HG03442 (cell line): ENCODE measurements around the gene NRXN3.

Experiments
- ATAC-seq: cut with Tn5 transposase; IDR thresholded peaks from one replicate; pipeline ENCODE4 v1.9.1; 2021; ENCODE audit warnings: mild to moderate bottlenecking, moderate library complexity; ENCODE audit not compliant: unreplicated experiment

NRXN3 gene

GRCh38 chr14:79630288-79630960 is 1460.3 kb downstream of the NRXN3 start:
- ATAC-seq, result no peak

DNA sequence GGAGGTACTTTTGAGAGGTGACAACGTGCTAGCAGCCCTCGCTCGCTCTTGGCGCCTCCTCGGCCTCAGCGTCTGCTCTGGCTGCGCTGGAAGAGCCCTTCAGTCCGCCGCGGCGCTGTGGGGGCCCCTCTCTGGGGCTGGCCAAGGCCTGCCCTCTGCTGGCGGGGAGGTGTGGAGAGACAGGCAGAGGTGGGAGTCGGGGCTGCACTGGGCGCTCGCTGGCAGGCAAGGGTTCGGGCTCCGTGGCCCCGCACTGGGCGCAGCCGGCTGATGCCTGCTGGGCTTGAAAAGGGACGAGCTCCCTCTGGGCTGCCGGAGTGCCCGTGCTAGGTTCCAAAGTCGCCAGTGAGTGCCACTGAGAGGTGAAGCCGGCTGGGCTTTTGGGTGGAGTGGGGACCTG is 1461.1 kb downstream of the NRXN3 start:
- no peak for ATAC-seq

- no peak for ATAC-seq
Observed at GRCh38 chr14:79638672-79639266, 1468.6 kb downstream of the NRXN3 start.

DNA sequence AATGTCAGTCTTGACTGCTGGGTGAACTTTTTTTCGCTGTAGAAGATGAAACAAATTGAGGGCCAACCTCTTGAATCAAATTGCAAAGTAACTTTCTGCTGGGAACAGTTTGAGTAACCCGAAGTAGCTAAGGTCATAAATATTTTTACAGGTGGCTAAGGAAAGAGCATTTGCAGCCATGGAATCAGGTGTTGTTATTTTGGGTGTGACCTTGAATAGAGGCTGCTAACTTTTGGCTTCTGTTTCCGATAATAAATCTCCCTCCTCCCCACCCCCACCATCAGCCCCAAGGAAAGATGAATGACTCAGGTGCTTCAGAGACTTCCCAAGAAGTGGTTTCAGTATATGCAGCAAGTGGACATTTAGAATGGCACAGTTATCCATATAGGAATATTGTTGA is 1469.4 kb downstream of the NRXN3 start:
- no peak for ATAC-seq

GRCh38 chr14:79641371-79641770 is 1471.2 kb downstream of the NRXN3 start:
- ATAC-seq, result no peak

GRCh38 chr14:79643132-79643531 is 1473.0 kb downstream of the NRXN3 start:
- no peak for ATAC-seq

DNA sequence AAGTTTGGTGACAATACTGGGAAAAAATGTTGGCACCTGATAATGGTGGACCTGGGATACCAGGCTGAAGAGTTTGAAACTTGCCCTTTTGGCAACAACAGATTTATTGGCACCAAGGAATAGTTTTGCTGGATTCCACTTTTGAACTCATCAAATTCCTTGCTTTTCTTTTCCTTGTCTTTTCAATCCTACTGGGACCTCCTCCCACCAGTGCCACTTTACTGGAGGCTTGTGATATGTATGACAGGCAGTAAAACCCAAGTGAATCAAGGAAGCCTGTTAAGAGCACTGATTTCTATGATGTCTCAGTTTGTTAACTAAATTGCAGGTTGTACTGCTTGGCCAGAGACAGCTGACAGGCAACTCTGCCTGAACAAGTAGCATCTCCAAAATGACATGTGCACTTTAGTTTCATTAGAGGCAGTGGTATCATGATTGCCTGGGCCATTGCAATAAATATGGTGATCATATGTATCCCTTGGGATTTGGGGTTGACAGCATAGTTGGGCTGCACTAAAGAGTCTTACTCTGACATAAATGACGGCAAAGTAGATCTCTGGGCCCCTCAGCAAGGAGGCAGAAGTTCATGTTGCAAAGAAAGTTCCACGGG is 1475.7 kb downstream of the NRXN3 start:
- no peak for ATAC-seq

- no peak for ATAC-seq
Observed at GRCh38 chr14:79649856-79650255, 1479.7 kb downstream of the NRXN3 start.

DNA sequence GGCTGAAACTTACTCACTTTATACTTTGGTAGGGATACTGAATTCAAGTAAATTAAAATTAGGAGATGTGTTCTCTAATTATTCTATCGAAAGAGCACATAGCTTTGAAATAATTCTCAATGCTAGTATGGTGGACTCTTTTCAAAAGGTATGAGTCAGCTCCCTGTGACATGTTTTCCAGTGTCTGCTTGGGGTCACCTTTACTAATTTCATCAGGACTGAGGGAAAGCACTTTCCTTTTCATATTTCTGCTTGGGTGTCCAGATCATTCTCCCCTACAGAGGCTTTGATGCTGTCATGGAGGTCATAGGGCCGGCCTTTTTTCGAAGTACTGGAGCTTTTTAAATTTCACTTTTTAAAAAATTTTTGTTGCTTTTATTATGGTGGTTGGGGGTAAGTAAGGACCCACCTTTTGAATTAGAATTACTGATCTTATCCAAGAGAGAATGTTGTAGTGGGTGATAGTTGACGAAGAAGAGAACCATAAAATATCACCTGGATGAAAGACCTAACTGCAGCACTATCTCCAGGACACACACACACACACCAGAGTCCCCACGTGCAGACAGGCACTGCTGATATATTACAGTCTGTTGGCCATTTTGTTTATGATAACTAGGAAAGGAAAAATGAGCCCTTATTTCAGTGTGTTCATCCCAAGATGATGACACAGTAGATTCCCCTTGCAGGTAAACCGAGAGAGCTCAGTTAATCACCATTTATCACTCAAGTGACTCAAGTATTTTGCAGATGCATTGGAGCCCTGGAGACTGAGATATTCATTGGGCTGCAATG is 1482.5 kb downstream of the NRXN3 start:
- no peak for ATAC-seq

GRCh38 chr14:79656056-79656455 is 1485.9 kb downstream of the NRXN3 start:
- no peak for ATAC-seq

GRCh38 chr14:79656496-79656895 is 1486.3 kb downstream of the NRXN3 start:
- no peak for ATAC-seq

DNA sequence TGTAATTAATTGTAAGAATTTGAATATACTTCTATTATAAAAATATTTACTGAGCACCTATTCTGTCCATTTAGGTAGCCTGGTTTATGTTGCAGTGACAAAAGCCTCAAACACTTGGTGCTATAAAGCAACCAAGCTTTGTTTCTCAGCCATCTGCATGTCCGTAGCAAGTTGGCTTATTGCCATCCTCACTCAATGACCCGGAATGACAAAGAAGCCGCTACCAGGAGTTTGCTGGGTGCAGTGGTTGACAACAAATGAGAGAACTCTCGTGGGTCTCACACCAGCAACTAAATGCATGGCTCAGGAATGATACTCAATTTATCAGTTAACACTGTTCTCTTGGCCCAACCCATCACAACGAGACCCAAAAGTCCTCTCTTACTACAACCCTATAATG is 1488.0 kb downstream of the NRXN3 start:
- no peak for ATAC-seq

DNA sequence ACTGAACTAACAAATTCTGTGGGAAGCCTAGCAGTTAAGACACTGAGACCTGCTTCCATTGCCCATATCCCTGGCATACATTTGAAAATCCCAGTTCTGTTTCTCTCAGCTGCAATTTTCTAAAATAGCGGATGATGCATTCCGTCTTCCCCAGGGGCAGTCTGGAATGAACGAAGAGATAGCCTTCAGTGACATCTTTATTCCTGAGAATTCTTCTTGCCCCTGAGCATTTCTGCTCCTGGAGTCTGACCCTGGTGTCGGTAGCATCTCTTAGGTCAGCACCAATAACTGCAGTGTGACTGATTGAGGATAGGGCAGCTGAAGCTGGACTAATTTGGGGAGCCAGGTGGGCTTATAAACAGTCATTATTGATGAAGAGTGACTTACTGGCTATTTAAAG is 1488.6 kb downstream of the NRXN3 start:
- no peak for ATAC-seq

GRCh38 chr14:79660053-79660939 is 1490.1 kb downstream of the NRXN3 start:
- ATAC-seq, result no peak

- ATAC-seq, result no peak
Observed at GRCh38 chr14:79661752-79662151, 1491.6 kb downstream of the NRXN3 start.

- no peak for ATAC-seq
Observed at GRCh38 chr14:79663453-79663852, 1493.3 kb downstream of the NRXN3 start.

GRCh38 chr14:79665556-79665955 is 1495.4 kb downstream of the NRXN3 start:
- ATAC-seq, result no peak

- no peak for ATAC-seq
Observed at GRCh38 chr14:79668951-79669350, 1498.8 kb downstream of the NRXN3 start.

GRCh38 chr14:79670811-79671210 is 1500.6 kb downstream of the NRXN3 start:
- ATAC-seq, result no peak

GRCh38 chr14:79680087-79680486 is 1509.9 kb downstream of the NRXN3 start:
- no peak for ATAC-seq

DNA sequence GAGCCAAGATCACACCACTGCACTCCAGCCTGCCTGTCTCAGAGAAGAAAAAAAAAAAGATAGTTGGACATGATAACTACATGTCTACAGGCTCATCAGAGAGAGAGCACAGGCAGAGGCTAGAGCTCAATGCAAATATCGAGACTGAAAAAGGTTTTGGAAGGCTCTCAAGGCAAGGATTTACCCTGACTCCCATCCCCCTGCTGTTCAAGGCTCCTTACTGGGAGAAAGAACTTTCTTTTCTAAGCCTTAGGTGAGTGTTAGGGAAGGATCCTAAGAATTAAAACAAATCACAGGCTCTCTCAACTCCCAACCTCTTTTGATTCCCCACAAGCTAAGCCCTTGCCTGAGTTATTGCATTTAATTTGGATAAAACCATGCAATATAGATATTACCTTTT is 1516.0 kb downstream of the NRXN3 start:
- ATAC-seq, result no peak
